H54 (cell line): ENCODE data around the gene FOXL2.
"Not testable (repeated sequence)": the region's sequence is repeated elsewhere in the genome, so short reads cannot be mapped to it uniquely, and the experiment has no call there.

Source experiments
- DNase-seq: peaks from one replicate; pipeline ENCODE4 v3.0.0; 2011; ENCODE audit warnings: low spot score, mixed read lengths; ENCODE audit not compliant: insufficient read length
- FAIRE-seq: peaks from 3 replicates; lab custom pipeline; 2011; peaks lifted over from hg19 to GRCh38; lab: Jason Lieb, UNC
- POLR2A ChIP-seq: IDR thresholded peaks from 2 replicates; pipeline ENCODE4 v1.6.1; 2011; ENCODE audit warnings: low read depth, mild to moderate bottlenecking, low read length

FOXL2 gene

DNA sequence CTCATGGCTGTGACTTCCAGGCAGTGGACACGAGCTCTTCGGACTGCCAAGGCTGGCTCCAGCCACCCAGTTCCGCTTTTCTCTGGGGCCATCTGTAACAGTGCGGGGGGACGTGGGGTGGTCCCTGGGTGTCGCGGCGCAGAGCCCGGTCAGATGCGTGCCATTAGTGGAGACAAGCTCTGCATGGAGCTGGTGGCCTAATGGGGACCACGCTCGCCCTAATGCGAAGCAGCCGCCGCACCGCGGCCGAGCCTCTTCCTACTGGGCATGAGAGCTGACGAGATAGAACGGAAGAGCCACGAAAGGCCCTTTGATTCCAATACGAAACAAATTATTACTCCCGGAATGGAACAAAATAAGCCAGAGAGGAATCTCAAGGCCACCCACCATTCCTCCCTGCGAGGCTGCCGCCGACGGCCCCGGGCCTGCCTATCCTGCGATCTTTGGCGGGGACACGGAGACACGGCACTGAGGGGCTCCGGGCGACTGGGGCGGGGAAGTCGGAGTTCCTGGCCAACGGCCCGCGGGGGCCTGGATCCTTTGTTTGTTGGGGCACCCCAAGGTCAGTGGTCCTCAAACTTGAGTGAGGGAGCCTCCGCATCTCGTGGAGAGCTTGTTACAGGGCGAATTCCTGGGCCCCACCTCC, 18.1 kb downstream of the FOXL2 start:
- TF ChIP-seq POLR2A = no peak
- FAIRE-seq = no peak
- DNase-seq = no peak

DNA sequence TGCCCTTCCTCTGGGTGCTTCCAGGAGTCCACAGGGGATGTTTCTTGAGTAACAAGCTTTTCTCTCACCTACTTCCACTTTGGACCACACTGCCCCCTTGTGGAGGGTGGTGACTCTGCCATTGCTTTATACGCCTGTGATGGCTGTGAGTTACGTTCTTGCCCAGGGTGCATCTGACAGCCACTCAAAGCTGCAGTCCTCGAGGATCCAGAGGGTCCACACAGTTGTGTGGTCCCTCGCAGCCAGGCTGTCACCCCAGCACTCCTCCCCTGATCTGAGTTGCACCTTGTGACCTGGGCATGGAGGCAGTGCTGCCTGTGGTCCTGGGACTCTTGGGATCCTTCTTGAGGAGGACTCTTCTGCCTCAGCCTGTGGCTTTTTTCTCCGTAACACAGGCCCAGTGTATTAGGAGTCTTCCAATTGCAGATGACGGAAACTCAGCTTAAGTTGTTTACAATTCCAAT, 23.4 kb downstream of the FOXL2 start:
- FAIRE-seq (peak; percentile 94), DNase-seq (peak; percentile 63)
- no peak for TF ChIP-seq POLR2A

DNA sequence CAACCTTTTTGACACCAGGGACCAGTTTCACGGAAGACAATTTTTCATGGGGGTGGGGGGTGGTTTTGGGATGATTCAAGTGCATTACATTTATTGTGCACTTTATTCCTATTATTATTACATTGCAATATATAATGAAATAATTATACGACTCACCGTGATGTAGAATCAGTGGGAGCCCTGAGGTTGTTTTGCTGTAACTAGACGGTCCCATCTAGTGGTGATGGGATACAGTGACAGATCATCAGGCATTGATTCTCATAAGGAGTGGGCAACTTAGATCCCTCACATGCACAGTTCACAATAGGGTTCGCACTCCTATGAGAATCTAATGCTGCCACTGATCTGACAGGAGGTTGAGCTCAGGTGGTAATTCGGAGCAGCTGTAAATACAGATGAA, 24.5 kb downstream of the FOXL2 start:
- not testable (repeated sequence) for DNase-seq

DNA sequence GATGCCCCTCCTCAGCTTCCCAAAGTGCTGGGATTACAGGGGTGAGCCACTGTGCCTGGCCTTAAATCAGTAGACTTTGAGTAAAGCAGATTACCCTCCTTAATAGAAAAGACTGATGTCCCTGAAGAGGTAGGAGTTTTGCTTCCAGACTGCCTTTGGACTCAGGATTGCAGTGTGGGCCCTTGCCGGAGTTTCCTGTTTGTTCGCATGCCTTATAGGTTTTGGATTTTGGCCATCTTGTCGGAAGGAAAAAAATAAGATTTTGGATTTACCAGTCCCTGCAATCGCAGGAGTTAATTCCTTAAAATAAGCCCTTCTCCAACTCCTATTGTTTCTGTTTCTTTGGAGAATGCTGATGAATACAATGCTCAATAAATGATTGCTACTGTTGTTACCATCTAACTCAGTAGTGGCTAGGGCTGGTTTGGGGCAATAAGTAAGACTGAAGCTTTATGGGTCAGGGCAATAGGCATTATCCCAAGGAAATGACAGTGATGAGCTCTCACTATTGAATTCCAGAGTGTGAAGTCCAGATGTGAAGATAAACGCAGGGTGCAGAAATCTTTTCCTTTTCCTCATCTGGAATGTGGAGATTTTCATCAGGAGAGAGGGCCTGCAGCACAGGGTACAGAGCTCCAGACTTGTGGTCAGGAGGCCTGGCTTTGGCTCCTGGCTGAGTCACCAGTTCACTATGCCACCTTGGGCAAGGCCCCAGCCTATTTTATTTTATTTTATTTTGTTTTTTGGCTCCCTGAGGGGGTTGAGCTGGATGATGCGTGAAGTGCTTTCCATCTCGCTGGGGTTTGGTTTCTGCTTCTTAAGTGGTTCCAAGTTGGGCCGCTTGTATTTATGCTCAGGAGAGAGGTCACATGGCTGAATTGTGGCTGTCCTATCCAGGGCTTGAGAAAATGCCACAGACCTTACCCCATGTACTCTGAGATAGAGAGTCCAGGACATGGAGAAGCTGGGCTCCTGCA, 25.3 kb downstream of the FOXL2 start:
- no peak for TF ChIP-seq POLR2A
- peak; percentile 84 for DNase-seq
- peak; percentile 88 for FAIRE-seq

More for the DNA sequence above, 24.5 kb downstream of the FOXL2 start:
- FAIRE-seq = not testable (repeated sequence)

DNA sequence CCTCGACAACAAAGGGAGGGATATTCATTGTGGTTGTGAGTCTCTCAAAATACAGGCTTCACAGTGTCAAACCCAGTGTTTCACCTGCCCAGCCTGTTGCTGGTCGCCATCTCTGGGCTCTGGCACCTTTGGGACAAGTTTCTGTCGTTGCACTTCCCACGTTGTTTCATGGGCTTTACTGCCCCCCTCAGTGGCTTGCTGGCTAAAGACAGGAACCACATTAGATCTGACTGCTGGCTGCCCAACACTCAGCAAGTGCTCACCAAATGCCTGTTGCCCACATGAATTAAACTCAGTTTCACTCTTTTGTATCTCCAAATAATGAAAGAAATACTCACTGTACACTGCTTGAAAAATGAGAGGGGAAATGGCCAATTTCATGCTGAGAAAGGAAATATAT, 27.6 kb downstream of the FOXL2 start:
- no peak for DNase-seq

DNA sequence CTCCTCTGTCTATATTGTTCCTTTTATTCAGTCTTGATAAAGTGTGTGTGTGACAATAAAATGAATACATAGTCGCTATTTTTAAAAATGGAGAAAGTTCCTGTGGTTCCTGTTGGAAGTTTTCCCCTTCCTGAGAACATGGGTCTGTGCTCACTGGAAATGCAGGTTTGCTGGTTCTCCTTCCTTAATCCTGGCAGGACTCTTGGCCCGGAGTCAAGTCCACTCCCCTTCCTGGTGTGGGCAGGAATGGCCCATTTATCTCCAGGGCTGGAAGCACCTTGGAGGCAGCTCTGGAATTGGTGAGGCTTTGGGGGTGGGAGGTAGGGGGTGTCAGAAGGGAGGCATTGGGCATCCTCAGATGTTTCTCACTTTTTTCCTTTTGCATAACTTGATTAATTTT, 30.1 kb downstream of the FOXL2 start:
- no peak for FAIRE-seq
- TF ChIP-seq POLR2A = no peak

More for the DNA sequence above, 27.6 kb downstream of the FOXL2 start:
- FAIRE-seq = no peak
- no peak for TF ChIP-seq POLR2A

DNA sequence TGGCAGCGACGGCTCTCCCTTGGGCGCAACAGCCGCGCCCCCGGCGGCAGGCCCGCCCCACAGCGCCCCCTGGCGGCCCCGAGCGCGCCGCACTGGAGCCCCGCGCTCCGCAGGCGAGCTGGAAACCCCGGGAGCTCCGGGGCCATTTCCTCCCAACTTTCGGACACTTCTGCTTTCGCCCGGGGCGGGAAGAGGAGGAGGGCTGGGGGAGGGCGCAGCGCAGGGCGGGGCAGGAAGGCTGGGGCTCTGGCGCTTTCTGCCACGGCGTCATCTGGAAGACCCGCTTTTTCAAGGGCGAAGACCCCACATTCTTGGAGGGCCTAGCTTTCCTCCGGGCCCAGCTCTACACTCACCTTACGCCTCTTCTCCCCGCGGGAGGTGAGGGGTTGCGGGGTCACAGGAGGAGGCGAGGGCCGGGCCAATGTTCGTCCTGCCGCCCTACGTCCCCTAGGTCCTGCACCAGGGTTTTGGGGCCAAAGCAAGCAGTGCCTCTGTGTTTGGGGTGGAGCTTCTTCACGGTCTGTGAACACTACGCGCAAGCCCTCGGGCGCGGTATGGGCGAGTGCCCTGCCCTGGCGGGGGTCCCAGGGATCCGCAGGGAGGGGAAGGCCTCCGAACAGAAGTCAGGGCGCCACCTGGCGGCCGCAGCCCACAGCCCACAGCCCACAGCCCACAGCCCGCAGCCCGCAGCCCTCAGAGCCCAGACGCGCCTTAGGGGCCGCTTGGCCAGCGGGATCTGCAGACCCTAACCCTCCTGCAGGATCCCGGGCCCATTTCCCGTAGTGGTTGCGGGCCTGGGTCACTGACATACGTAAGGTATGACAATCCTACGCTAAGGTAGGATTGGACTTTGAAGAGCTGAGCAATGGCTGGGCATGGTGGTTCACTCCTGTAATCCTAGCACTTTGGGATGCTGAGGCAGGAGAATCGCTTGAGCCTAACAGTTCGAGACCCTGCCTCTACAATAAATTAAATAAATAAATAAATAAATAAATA, 31.1 kb downstream of the FOXL2 start:
- DNase-seq (peak; percentile 92), FAIRE-seq (no peak)
- TF ChIP-seq POLR2A = peak; percentile 30; the same call in 1 of the 2 replicates

More for the DNA sequence above, 30.1 kb downstream of the FOXL2 start:
- peak; percentile 50 for DNase-seq

DNA sequence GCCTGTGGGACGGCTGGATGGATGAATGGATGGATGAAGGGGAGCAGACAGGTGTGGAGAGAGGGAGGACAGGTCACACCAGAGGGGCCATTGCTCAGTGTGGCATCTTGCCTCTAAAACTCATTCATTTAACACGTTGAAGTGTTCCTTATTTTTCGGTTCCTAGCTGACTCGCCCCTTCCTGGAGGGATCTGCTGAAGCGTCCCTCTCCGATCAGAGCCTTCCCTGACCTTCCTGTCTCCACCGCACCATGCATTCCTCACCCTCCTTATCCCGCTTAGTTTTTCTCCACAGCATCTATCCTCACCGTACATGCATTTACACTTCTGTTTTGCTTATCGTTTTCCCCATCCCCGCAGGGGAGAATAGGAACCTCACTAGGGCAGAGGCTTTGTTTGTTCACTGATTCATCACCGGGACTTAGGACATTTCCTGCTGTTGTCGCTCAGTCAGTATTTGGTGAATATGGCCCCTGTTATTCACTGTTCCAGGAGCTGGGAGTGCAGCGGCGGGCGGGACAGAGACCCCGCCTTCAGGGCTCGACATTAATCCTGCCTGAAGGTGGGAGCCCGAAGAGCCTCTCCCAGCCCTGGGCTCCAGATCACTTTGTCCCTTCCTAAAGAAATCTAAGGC, 32.0 kb downstream of the FOXL2 start:
- peak; percentile 89 for FAIRE-seq
- no peak for TF ChIP-seq POLR2A

DNA sequence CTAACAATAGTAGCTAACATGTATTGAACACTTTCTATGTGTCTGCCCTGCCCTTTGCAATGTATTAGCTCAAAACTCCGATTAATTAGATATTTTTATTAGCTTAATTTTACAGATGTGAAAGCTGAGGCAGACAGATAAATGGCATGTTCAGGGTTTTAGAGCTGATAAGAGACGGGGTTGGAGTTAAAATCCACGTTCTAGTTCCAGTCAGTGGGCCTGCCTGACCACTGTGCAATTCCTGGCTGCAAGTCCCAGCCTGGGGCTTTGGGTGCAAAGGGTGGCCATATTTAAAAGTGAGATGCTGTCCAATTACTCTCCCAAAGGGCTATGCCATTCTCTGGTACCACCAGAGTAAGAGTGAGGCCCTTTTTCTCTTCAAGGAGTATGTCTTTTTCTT, 33.2 kb downstream of the FOXL2 start:
- no peak for DNase-seq
- no peak for TF ChIP-seq POLR2A
- FAIRE-seq = no peak

More for the DNA sequence above, 32.0 kb downstream of the FOXL2 start:
- DNase-seq = peak; percentile 72

DNA sequence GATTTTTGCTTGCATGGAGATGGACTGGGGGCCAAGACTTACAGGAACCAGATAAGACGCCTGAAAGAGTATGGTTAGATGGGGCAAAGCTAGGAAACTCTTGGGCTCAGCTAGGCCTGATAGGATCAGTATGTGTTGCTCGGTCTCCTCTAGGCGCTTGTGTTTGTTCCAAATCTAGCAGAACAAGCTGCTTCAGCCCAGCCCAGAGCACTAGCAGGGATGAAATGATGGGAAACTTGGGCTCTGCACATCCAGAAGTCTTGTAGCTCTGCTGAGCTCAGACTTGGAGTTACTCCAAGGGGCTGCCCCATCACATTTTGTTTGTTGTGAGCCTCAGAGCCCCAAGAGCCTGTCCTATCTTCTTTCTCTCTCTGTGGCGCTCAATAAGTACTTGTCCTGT, 34.7 kb downstream of the FOXL2 start:
- FAIRE-seq (no peak), DNase-seq (no peak)
- TF ChIP-seq POLR2A = no peak

DNA sequence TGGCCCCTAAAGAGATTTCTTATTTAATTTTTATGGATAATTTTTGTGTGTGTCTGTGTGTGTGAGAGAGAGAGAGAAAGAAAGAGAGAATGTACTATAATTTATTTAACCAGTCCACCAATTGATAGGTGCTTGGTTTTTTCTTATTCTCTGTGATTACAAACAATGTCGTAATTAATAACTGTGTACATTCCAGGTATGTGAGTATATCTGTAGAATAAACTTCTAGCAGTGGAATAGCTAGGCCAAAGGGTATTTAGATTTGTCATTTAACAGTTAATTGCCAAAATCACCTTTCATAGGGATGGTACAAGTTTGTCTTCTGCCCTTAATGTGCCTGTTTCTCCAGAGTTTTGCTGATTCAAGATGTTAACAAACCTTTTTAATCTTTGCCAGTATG, 35.3 kb downstream of the FOXL2 start:
- TF ChIP-seq POLR2A = no peak
- DNase-seq (no peak), FAIRE-seq (no peak)

DNA sequence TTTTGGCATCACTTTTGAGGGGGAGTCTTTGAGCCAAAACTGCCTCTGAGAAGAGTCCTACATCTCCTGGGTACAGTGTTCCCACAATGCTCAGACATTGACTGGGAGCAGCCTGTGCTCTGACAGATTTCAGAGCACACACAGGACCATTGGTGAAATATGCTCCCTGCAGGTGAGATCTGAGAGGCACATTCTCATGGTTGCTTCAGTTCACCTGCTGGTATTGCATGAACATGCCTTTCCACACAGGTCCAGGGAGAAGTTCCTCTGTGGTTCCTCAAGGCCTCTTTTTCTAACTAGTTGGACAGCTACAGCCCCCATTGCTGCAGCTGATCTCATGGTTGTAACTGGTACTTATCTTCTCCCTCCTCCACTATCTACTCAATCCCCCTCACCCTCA, 37.0 kb downstream of the FOXL2 start:
- FAIRE-seq (no peak), DNase-seq (no peak)
- no peak for TF ChIP-seq POLR2A

DNA sequence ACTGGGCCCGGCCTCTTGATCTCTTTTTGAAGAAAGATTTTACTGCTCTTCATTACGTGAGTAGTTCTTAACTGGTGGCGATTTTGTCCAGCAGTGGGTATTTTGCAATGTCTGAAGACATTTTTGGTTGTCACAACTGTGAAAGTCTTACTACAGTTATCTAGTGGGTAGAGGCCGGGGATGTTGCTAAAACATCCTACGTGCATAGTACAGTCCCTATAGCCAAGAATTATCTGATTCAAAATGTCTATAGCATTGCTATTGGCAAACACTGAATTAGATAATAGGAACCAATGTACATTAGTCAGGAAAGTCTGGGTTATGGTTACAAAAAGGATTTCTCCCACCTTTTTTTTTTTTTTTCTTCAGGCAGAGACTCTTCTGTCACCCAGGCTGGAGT, 38.1 kb downstream of the FOXL2 start:
- FAIRE-seq = no peak
- DNase-seq = no peak
- TF ChIP-seq POLR2A = no peak
